ENCODE data around the gene TDRD12.

DNA sequence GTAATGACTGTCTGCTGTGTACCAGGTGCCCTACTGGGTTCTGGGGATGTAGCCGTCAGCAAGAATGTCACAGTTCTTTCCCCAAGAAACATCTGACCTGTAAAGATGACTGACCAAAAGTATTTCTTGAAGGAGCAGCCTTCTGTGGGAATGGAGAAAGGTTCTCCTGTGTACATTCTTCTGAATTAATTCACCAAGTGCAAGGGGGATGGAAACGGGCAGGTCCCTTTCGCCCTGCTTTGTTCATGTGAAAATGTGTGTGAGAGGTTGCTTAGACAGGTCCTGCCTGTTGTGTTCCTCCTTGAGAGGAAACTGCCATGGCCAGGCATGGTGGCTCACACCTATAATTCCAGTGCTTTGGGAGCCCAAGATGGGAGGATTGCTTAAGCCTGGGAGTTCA, 93.0 kb downstream of the TDRD12 start:
- TF ChIP-seq, protein P1, sequence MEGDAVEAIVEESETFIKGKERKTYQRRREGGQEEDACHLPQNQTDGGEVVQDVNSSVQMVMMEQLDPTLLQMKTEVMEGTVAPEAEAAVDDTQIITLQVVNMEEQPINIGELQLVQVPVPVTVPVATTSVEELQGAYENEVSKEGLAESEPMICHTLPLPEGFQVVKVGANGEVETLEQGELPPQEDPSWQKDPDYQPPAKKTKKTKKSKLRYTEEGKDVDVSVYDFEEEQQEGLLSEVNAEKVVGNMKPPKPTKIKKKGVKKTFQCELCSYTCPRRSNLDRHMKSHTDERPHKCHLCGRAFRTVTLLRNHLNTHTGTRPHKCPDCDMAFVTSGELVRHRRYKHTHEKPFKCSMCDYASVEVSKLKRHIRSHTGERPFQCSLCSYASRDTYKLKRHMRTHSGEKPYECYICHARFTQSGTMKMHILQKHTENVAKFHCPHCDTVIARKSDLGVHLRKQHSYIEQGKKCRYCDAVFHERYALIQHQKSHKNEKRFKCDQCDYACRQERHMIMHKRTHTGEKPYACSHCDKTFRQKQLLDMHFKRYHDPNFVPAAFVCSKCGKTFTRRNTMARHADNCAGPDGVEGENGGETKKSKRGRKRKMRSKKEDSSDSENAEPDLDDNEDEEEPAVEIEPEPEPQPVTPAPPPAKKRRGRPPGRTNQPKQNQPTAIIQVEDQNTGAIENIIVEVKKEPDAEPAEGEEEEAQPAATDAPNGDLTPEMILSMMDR (IDR thresholded peaks at IDR 0.05): no peak
- TF ChIP-seq POLR2A (IDR thresholded peaks at IDR 0.05) (no peak), EP300 (IDR thresholded peaks at IDR 0.05; ENCODE audit: low read depth) (no peak)
